ENCODE results near the gene FHDC1.

FHDC1 gene

DNA sequence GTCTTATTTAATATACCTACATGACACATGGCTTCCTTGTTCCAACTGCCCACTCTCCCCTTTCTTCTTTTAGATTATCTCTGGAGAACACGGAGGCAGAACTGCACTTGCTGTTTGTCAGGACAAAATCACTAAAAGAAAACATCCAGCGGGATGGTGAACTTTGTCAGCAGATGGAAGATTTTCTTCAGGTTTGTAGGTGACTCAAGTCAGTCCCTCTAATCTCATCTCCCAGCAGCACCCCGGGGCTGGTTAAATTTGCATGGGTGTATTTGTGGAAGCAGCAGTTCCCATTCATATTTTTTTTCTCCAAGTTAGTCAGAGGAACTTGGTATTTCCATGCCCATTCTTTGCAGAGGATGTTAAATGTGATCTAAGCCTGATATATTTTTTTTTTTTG is 31.8 kb downstream of the FHDC1 start:
- H3K36me3 ChIP-seq (ENCODE audit: control insufficient read depth, insufficient read depth, low read length): no peaks in the 10 kb centered on the region
- TF ChIP-seq, protein P1, sequence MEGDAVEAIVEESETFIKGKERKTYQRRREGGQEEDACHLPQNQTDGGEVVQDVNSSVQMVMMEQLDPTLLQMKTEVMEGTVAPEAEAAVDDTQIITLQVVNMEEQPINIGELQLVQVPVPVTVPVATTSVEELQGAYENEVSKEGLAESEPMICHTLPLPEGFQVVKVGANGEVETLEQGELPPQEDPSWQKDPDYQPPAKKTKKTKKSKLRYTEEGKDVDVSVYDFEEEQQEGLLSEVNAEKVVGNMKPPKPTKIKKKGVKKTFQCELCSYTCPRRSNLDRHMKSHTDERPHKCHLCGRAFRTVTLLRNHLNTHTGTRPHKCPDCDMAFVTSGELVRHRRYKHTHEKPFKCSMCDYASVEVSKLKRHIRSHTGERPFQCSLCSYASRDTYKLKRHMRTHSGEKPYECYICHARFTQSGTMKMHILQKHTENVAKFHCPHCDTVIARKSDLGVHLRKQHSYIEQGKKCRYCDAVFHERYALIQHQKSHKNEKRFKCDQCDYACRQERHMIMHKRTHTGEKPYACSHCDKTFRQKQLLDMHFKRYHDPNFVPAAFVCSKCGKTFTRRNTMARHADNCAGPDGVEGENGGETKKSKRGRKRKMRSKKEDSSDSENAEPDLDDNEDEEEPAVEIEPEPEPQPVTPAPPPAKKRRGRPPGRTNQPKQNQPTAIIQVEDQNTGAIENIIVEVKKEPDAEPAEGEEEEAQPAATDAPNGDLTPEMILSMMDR (IDR thresholded peaks at IDR 0.05; ENCODE audit: insufficient read depth, low read length, poor library complexity, severe bottlenecking): no peak
- H3K27me3 ChIP-seq (replicated peaks; ENCODE audit: control insufficient read depth, insufficient read depth, low read length): no peaks in the 10 kb centered on the region
- no peak for DNase-seq (ENCODE audit: extremely low read depth, insufficient read length)
- H3K4me3 ChIP-seq (replicated peaks; ENCODE audit: low read depth, low read length): no peak overlapping the region

DNA sequence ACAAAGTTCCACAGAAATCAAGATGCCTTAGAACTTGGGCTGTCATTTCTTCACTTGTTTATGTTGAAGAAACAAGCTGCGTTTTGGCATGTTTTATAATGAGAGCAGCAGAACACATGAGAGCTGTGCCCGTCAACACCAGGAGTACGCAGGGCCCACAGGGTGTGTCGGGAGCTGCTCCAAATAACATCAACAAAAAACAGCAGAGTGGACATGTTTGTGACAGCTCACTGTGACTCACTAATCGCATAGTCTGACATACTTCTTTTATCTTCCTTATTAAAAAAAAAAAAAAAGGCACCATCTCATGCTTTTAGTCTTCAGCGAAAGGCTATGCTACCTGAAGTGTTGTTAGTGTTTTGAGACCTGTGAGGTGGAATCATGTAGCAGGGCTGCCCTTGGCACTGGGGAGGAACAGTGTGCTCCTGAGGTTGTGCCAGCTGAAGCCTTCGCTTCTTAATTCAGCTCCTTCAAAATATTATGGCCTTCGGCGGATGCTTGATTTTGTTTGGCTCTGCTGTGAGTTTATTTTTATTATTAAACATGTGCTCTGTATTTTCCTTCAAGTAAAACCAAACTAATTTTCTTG is 32.8 kb downstream of the FHDC1 start:
- TF ChIP-seq, protein P1 (IDR thresholded peaks at IDR 0.05; ENCODE audit: insufficient read depth, low read length, poor library complexity, severe bottlenecking): no peak

DNA sequence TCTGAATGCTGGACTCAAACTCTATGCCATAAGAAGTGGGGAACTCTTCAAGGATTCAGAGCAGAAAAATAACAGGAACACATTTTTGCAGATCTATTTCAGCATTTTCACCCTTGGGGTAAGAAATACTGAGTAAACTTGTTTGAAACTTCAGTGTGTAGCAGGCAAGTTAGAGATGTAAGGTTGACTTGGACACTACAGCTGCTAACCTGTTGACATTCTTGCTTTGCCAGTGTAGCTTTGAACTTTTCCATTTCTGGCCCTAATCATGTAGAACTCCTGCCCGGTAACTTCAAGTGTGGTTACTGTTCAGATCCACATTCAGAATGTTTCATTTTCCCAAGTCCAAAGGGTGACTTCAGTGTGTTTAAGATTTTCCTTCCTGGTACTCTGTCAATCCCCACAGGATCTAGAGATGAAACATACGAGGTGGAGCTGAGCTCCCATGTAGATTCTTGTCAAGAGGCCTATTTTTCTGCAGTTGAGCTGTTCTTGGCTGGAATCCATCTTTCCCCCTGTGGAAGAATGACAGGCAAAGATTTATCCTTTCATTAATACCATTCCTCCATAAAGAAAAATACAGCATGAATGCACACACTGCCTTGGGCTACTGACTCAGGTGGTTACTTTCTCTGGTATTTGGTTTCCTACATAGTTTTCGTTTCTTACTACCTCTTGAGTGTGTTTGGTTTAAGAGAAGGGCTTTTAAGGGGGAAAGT is 34.1 kb downstream of the FHDC1 start:
- TF ChIP-seq, protein P1 (IDR thresholded peaks at IDR 0.05; ENCODE audit: insufficient read depth, low read length, poor library complexity, severe bottlenecking): no peak
- no peaks in the 10 kb centered on the region for H3K36me3 ChIP-seq (ENCODE audit: control insufficient read depth, insufficient read depth, low read length)
- H3K27me3 ChIP-seq (replicated peaks; ENCODE audit: control insufficient read depth, insufficient read depth, low read length): no peaks in the 10 kb centered on the region
- DNase-seq (ENCODE audit: extremely low read depth, insufficient read length): no peak
- no peak overlapping the region for H3K4me3 ChIP-seq (replicated peaks; ENCODE audit: low read depth, low read length)

More for the DNA sequence above, 32.8 kb downstream of the FHDC1 start:
- DNase-seq (ENCODE audit: extremely low read depth, insufficient read length): no peak
- no peaks in the 10 kb centered on the region for H3K36me3 ChIP-seq (ENCODE audit: control insufficient read depth, insufficient read depth, low read length)
- H3K27me3 ChIP-seq (replicated peaks; ENCODE audit: control insufficient read depth, insufficient read depth, low read length): no peaks in the 10 kb centered on the region
- H3K4me3 ChIP-seq (replicated peaks; ENCODE audit: low read depth, low read length): no peak overlapping the region

DNA sequence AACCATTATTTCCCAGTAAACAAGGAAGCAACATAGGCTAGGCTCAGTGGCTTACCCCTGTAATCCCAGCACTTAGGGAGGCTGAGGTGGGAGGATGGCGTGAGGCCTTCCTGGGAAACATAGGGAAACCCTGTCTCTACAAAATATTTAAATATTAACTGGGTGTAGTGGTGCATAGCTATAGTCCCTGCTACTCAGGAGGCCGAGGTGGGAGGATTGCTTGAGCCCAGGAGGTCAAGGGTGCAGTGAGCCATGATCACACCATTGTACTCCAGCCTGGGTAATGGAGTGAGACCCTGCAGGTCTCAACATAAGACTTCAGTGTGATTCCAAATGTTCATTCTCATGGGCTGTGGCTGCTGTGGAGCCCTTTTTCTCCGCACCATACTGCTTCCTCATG is 34.9 kb downstream of the FHDC1 start:
- H3K36me3 ChIP-seq (ENCODE audit: control insufficient read depth, insufficient read depth, low read length): no peaks in the 10 kb centered on the region
- TF ChIP-seq, protein P1 (IDR thresholded peaks at IDR 0.05; ENCODE audit: insufficient read depth, low read length, poor library complexity, severe bottlenecking): no peak
- H3K4me3 ChIP-seq (replicated peaks; ENCODE audit: low read depth, low read length): no peak overlapping the region
- no peak for DNase-seq (ENCODE audit: extremely low read depth, insufficient read length)
- H3K27me3 ChIP-seq (replicated peaks; ENCODE audit: control insufficient read depth, insufficient read depth, low read length): no peaks in the 10 kb centered on the region

DNA sequence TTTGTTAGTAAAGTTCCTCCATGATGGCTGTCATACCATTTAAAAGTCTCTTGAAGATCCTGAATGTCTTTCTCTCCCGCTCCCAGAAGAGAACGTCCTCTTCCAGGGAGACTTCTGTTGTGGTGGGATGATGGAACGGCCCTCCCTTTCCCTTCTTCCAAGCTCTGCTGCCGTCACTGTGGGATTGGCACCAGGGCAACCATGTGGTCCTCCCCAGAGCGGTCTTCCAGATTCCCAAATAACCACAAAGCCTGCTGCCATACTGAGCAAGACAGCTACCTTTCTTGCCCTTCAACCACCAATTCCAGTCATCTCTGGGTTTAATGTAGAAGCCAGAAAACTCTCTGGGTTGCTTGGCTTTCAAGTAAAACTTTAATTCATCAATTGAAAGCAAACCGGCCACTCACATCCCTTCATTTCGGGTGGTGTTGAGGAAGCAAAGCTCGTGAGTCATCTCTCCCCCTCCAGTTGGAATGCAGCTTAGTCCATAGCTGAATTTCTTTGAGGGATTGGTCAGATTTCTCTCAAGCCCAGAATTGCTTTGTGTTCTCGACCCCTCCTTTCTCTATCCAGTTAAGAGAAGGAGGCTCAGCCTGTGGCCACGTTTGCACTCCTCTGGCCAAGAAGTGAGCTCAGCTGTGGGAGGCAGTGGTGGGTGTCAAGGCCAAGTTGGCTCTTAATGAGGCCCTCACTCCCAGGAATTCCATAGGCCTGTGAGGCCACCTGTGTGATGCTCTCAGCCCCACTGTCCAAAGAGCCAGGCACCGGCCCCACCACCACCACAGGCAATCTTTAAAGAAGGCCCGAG is 36.9 kb downstream of the FHDC1 start:
- H3K27me3 ChIP-seq (replicated peaks; ENCODE audit: control insufficient read depth, insufficient read depth, low read length): no peaks in the 10 kb centered on the region
- no peaks in the 10 kb centered on the region for H3K36me3 ChIP-seq (ENCODE audit: control insufficient read depth, insufficient read depth, low read length)
- TF ChIP-seq, protein P1 (IDR thresholded peaks at IDR 0.05; ENCODE audit: insufficient read depth, low read length, poor library complexity, severe bottlenecking): no peak
- DNase-seq (ENCODE audit: extremely low read depth, insufficient read length): no peak
- H3K4me3 ChIP-seq (replicated peaks; ENCODE audit: low read depth, low read length): no peak overlapping the region

Measured in GM06990 (cell line).